CD14-positive monocyte (primary cell): Measurements from ENCODE around the gene GSE1. TPM values are rescaled to one million over a fixed set of nuclear protein-coding genes. Genes with fewer than 3 reads are reported as not detected.

Source experiments
- DNase-seq, 3 donors: peaks; one replicate each; pipeline ENCODE4 v3.0.0-alpha.2; 2011 to 2022
- H2AFZ ChIP-seq: 2 replicates; pipeline ENCODE4 v1.6.0; 2012; ENCODE audit warnings: mild to moderate bottlenecking, low read depth, low read length, inconsistent platforms; ENCODE audit not compliant: insufficient read depth, poor library complexity, severe bottlenecking
- H3K27ac ChIP-seq, 2 donors: 1 replicate in 1 of 2; 2 replicates in 1 of 2; pipeline ENCODE4 v1.5.1; 2012 to 2013; ENCODE audit warnings: low read length in 2 of 2, control low read depth in 1 of 2, inconsistent platforms in 1 of 2, low read depth in 1 of 2, mild to moderate bottlenecking in 1 of 2
- H3K27me3 ChIP-seq, 2 donors: one replicate each; pipeline versions ENCODE4 v1.6.0 to v1.6.1; 2011 to 2013; ENCODE audit warnings: low read length in 2 of 2; ENCODE audit not compliant: control insufficient read depth in 2 of 2, insufficient read depth in 2 of 2
- H3K36me3 ChIP-seq, 2 donors: replicated peaks in 1 of 2; 1 replicate in 1 of 2; 2 replicates in 1 of 2; pipeline versions ENCODE4 v1.5.1 to v1.6.1; 2012 to 2013; ENCODE audit warnings: low read length in 2 of 2, control low read depth in 1 of 2, inconsistent platforms in 1 of 2, mild to moderate bottlenecking in 1 of 2; ENCODE audit not compliant: insufficient read depth in 2 of 2, control insufficient read depth in 1 of 2
- H3K4me1 ChIP-seq, 2 donors: 1 replicate in 1 of 2; 2 replicates in 1 of 2; pipeline versions ENCODE4 v1.5.1 to v1.6.1; 2012 to 2013; ENCODE audit warnings: low read length in 2 of 2, control low read depth in 1 of 2, inconsistent platforms in 1 of 2, mild to moderate bottlenecking in 1 of 2, moderate library complexity in 1 of 2; ENCODE audit not compliant: insufficient read depth in 2 of 2, control insufficient read depth in 1 of 2
- H3K4me2 ChIP-seq: replicated peaks from 2 replicates; pipeline ENCODE3; 2012; ENCODE audit warnings: low read length, moderate library complexity, mild to moderate bottlenecking; ENCODE audit not compliant: poor library complexity, severe bottlenecking; ENCODE audit errors: extremely low read depth
- H3K4me3 ChIP-seq, 3 experiments: fragments of 200-600 bp in 1 of 3; sonication (generic) in 1 of 3; replicated peaks in 1 of 3; 1 replicate in 2 of 3; 2 replicates in 1 of 3; pipeline ENCODE4 v1.5.1; 2011 to 2013; ENCODE audit warnings: low read length in 3 of 3, mild to moderate bottlenecking in 3 of 3, control low read depth in 2 of 3, low read depth in 2 of 3, inconsistent platforms in 1 of 3, moderate library complexity in 1 of 3
- H3K79me2 ChIP-seq: 2 replicates; pipeline ENCODE4 v1.6.0; 2012; ENCODE audit warnings: mild to moderate bottlenecking, control low read depth, inconsistent platforms, low read length, moderate library complexity; ENCODE audit not compliant: insufficient read depth
- H3K9ac ChIP-seq: 2 replicates; pipeline ENCODE4 v1.6.0; 2017; ENCODE audit warnings: low read length, mild to moderate bottlenecking; ENCODE audit not compliant: insufficient read depth, poor library complexity, severe bottlenecking
- H3K9me3 ChIP-seq, 2 donors: replicated peaks in 1 of 2; 1 replicate in 1 of 2; 2 replicates in 1 of 2; pipeline versions ENCODE4 v1.5.1 to v1.6.1; 2012 to 2013; ENCODE audit warnings: low read length in 2 of 2, control low read depth in 1 of 2; ENCODE audit not compliant: control insufficient read depth in 1 of 2, insufficient read depth in 1 of 2
- H4K20me1 ChIP-seq: 2 replicates; pipeline ENCODE4 v1.6.0; 2012; ENCODE audit warnings: mild to moderate bottlenecking, low read length, control low read depth, moderate library complexity; ENCODE audit not compliant: insufficient read depth
- H3K27ac Mint-ChIP-seq, 7 donors: one replicate each; pipeline ENCODE4 v1.8.0; 2020; ENCODE audit warnings: mild to moderate bottlenecking in 7 of 7, mixed read lengths in 7 of 7, moderate library complexity in 6 of 7, inconsistent platforms in 2 of 7
- H3K27me3 Mint-ChIP-seq, 3 donors: one replicate each; pipeline ENCODE4 v1.8.0; 2021 to 2022; ENCODE audit warnings: low read depth in 3 of 3, mild to moderate bottlenecking in 3 of 3, mixed read lengths in 3 of 3, moderate library complexity in 3 of 3, inconsistent platforms in 1 of 3
- H3K36me3 Mint-ChIP-seq, 2 donors: one replicate each; pipeline ENCODE4 v1.8.0; 2020; ENCODE audit warnings: mixed read lengths in 2 of 2, inconsistent platforms in 1 of 2, mild to moderate bottlenecking in 1 of 2
- H3K4me1 Mint-ChIP-seq: one replicate; pipeline ENCODE4 v1.8.0; 2020; ENCODE audit warnings: mild to moderate bottlenecking, mixed read lengths
- H3K4me3 Mint-ChIP-seq, 2 donors: one replicate each; pipeline ENCODE4 v1.8.0; 2020; ENCODE audit warnings: mild to moderate bottlenecking in 2 of 2, mixed read lengths in 2 of 2, moderate library complexity in 1 of 2
- H3K9me3 Mint-ChIP-seq, 7 donors: one replicate each; pipeline ENCODE4 v1.8.0; 2020 to 2022; ENCODE audit warnings: mixed read lengths in 7 of 7, mild to moderate bottlenecking in 6 of 7, moderate library complexity in 6 of 7, inconsistent platforms in 2 of 7
- CTCF ChIP-seq: fragments of 200-600 bp; IDR thresholded peaks from one replicate; pipeline ENCODE4 v1.8.0; 2022; ENCODE audit warnings: antibody characterized with exemption, mild to moderate bottlenecking
- WGBS: methylation state at CpG from one replicate; pipeline ENCODE4 v1.1.5; 2013; ENCODE audit warnings: missing lambda C conversion rate; ENCODE audit not compliant: insufficient coverage; 5-methylcytosine and 5-hydroxymethylcytosine counted together
- intact Hi-C, 2 donors: fragments of 100-400 bp; cut with micrococcal nuclease; formaldehyde crosslinking; loops; one replicate each; pipeline versions ENCODE4 v1.15.0 to v1.15.1; 2023
- polyA plus RNA-seq, 3 donors: library from polyadenylated mRNA; depleted of rRNA in 1 of 3; unstranded in 2 of 3; stranded (reverse) in 1 of 3; fragments of 300-500 nt in 2 of 3; fragments of >200 nt in 1 of 3; fragmentation: Illumina TruSeq in 2 of 3; gene quantifications; 1 replicate in 2 of 3; 2 replicates in 1 of 3; pipeline ENCODE4 v1.2.3, GENCODE V29; 2012 to 2021

Gene GSE1
- polyA plus RNA-seq, 3 donors = 0.67 to 38.9 (median 0.86) TPM

DNA sequence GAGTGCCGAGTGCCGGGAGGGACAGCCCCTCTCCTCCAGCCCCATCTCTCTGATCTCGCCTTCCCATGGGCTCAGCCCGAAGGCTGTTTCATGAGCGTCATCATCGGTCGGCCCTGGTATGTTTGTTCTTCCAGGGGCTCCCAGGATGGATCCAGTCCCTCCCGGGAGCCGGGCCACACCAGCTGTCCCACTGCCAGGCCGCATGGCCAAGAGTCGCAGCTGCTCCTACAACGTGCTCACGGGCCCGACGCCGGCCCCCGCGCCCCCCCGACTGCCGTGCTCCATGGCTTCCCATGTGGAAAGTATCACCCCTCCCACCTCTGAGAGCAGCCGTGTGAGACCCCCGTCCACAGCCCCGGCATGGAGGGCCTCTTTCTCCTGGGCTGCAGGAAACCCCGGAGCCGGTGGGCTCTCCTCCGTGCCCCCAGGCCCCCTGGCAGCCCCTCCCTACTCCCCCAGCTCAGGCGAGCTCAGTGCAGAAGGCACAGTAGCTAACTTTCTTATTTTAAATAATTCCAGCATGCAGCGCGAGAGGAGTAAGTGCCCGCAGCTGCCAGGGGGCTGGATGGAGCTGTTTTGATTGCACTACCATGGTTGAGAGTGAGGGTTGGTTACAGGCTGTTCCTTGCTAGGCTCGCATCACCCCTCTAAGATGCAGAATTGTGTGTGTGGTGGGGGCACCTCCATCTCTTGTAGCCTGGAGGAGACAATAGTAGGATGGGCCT, 26.6 kb upstream of the GSE1 start:
- H3K27me3 ChIP-seq = no peaks in the 10 kb centered on the region
- H3K27ac ChIP-seq = no peak overlapping the region
- Mint-ChIP-seq H3K4me3 (no peak overlapping the region), H3K36me3 (peaks cover 10 to 33% of the 10 kb centered on the region in 2 donors), H3K27me3 (no peaks in the 10 kb centered on the region), H3K4me1 (peaks cover 10% of the 10 kb centered on the region), H3K9me3 (no peaks in the 10 kb centered on the region), H3K27ac (no peak overlapping the region)
- H3K9ac ChIP-seq = no peak overlapping the region
- no peak overlapping the region for H3K4me2 ChIP-seq
- H3K4me3 ChIP-seq = no peak overlapping the region
- H3K36me3 ChIP-seq = peaks cover 5 to 29% of the 10 kb centered on the region in 2 donors
- no peaks in the 10 kb centered on the region for H3K9me3 ChIP-seq
- H3K79me2 ChIP-seq = peaks cover 86% of the 10 kb centered on the region
- no peak overlapping the region for H2AFZ ChIP-seq
- no peak for DNase-seq
- no peaks in the 10 kb centered on the region for H3K4me1 ChIP-seq
- no peak for TF ChIP-seq CTCF
- intact Hi-C loops = no loop called here
- H4K20me1 ChIP-seq = peaks cover 100% of the 10 kb centered on the region
- WGBS = 92% methylated on average over 21 of the region's 31 CpGs

- Histone ChIP-seq H3K36me3 (peaks cover 5 to 29% of the 10 kb centered on the region in 2 donors), H3K4me1 (no peaks in the 10 kb centered on the region), H4K20me1 (peaks cover 100% of the 10 kb centered on the region), H3K4me2 (no peak overlapping the region), H3K9ac (no peak overlapping the region), H3K27me3 (no peaks in the 10 kb centered on the region), H3K79me2 (peaks cover 79% of the 10 kb centered on the region), H3K4me3 (no peak overlapping the region), H2AFZ (no peak overlapping the region), H3K9me3 (no peaks in the 10 kb centered on the region), H3K27ac (no peak overlapping the region)
- Mint-ChIP-seq H3K4me1 (peaks cover 10% of the 10 kb centered on the region), H3K4me3 (no peak overlapping the region), H3K9me3 (no peaks in the 10 kb centered on the region), H3K36me3 (peaks cover 12 to 32% of the 10 kb centered on the region in 2 donors), H3K27me3 (no peaks in the 10 kb centered on the region), H3K27ac (no peak overlapping the region)
- 98% methylated on average over 25 of the region's 26 CpGs for WGBS
- TF ChIP-seq CTCF = no peak
- DNase-seq = no peak
- intact Hi-C loops = no loop called here
Measured at GRCh38 chr16:85587762-85588556, 25.2 kb upstream of the GSE1 start.
